RWPE2 (cell line): Measurements from ENCODE around the gene MYL6B.
"Not testable (repeated sequence)": the region's sequence is repeated elsewhere in the genome, so short reads cannot be mapped to it uniquely, and the experiment has no call there.

Experiments
- ATAC-seq: fragments of 200-7000 bp; cut with Tn5 transposase; 3 replicates; pipeline ENCODE4 v1.9.1; 2021; ENCODE audit warnings: low read depth
- DNase-seq: peaks from one replicate; pipeline ENCODE4 v3.0.0-alpha.2; 2020; ENCODE audit warnings: low spot score
- H3K27ac ChIP-seq: fragments of 450-650 bp; 2 replicates; pipeline ENCODE4 v1.5.1; 2017; ENCODE audit warnings: mild to moderate bottlenecking; ENCODE audit not compliant: poor library complexity, severe bottlenecking
- H3K27me3 ChIP-seq: fragments of 250-450 bp; sonication (Bioruptor Pico); 2 replicates; pipeline ENCODE4 v1.5.1; 2021; ENCODE audit warnings: mild to moderate bottlenecking, moderate library complexity; ENCODE audit not compliant: insufficient read depth, poor library complexity, severe bottlenecking
- H3K36me3 ChIP-seq: fragments of 250-450 bp; sonication (Bioruptor Pico); 2 replicates; pipeline ENCODE4 v1.5.1; 2020; ENCODE audit warnings: low read depth, mild to moderate bottlenecking, moderate library complexity
- H3K4me1 ChIP-seq: fragments of 250-450 bp; sonication (Bioruptor Pico); 2 replicates; pipeline ENCODE4 v1.5.1; 2021; ENCODE audit warnings: mild to moderate bottlenecking, moderate library complexity; ENCODE audit not compliant: insufficient read depth, poor library complexity, severe bottlenecking
- H3K4me3 ChIP-seq: fragments of 250-450 bp; sonication (Bioruptor Pico); 2 replicates; pipeline ENCODE4 v1.5.1; 2021; ENCODE audit warnings: mild to moderate bottlenecking, moderate library complexity; ENCODE audit not compliant: severe bottlenecking
- H3K9me3 ChIP-seq: fragments of 250-450 bp; sonication (Bioruptor Pico); 2 replicates; pipeline ENCODE4 v1.5.1; 2021; ENCODE audit warnings: mild to moderate bottlenecking, moderate library complexity; ENCODE audit not compliant: severe bottlenecking
- CTCF ChIP-seq: fragments of 450-650 bp; IDR thresholded peaks from one replicate; pipeline ENCODE4 v1.5.1; 2017; ENCODE audit warnings: mild to moderate bottlenecking, moderate library complexity; ENCODE audit not compliant: poor library complexity, severe bottlenecking

Gene MYL6B

GRCh38 chr12:56155256-56155845 is 3.0 kb downstream of the MYL6B start:
- Histone ChIP-seq H3K36me3 (peaks cover 18% of the 10 kb centered on the region), H3K9me3 (no peaks in the 10 kb centered on the region), H3K4me1 (peaks cover 4% of the 10 kb centered on the region), H3K4me3 (no peak overlapping the region), H3K27ac (no peak overlapping the region), H3K27me3 (no peaks in the 10 kb centered on the region)
- ATAC-seq (no peak), DNase-seq (no peak)
- no peak for TF ChIP-seq CTCF

- H3K9me3 ChIP-seq, H3K27me3 ChIP-seq, DNase-seq, ATAC-seq, H3K4me1 ChIP-seq: not testable (repeated sequence)
- H3K36me3 ChIP-seq, result peaks cover 31% of the 10 kb centered on the region
- peak overlapping the region; percentile 87 for H3K27ac ChIP-seq
- H3K4me3 ChIP-seq, result peak overlapping the region; percentile 83
Observed at GRCh38 chr12:56156464-56157200, 4.2 kb downstream of the MYL6B start.

GRCh38 chr12:56157201-56158028 is 5.0 kb downstream of the MYL6B start:
- no peaks in the 10 kb centered on the region for H3K9me3 ChIP-seq
- peak; percentile 55 for TF ChIP-seq CTCF
- H3K4me3 ChIP-seq, result peak overlapping the region; percentile 83
- ATAC-seq (peak; percentile 43), DNase-seq (no peak)
- peaks cover 4% of the 10 kb centered on the region for H3K4me1 ChIP-seq
- H3K27ac ChIP-seq, result peak overlapping the region; percentile 87
- H3K36me3 ChIP-seq, result peaks cover 39% of the 10 kb centered on the region
- no peaks in the 10 kb centered on the region for H3K27me3 ChIP-seq

GRCh38 chr12:56158029-56158925 is 5.9 kb downstream of the MYL6B start, which contains the start of gene MYL6:
MYL6 (plus strand) TSS chr12:56158359; CDS start chr12:56158402, 43 bp downstream.
- DNase-seq, result peak; percentile 96
- peak; percentile 67 for ATAC-seq
- H3K36me3 ChIP-seq, result peaks cover 48% of the 10 kb centered on the region
- TF ChIP-seq CTCF, result no peak
- H3K27ac ChIP-seq, result peak within 1 kb of the TSS; percentile 87
- H3K4me1 ChIP-seq, result peaks cover 4% of the 10 kb centered on the region
- no peaks in the 10 kb centered on the region for H3K9me3 ChIP-seq
- H3K4me3 ChIP-seq, result peak within 1 kb of the TSS; percentile 83
- no peaks in the 10 kb centered on the region for H3K27me3 ChIP-seq
